Measurements from ENCODE around the gene TMEM88.
A peak's percentile ranks its signal among the peaks of the same experiment; 100 is the strongest.

DNA sequence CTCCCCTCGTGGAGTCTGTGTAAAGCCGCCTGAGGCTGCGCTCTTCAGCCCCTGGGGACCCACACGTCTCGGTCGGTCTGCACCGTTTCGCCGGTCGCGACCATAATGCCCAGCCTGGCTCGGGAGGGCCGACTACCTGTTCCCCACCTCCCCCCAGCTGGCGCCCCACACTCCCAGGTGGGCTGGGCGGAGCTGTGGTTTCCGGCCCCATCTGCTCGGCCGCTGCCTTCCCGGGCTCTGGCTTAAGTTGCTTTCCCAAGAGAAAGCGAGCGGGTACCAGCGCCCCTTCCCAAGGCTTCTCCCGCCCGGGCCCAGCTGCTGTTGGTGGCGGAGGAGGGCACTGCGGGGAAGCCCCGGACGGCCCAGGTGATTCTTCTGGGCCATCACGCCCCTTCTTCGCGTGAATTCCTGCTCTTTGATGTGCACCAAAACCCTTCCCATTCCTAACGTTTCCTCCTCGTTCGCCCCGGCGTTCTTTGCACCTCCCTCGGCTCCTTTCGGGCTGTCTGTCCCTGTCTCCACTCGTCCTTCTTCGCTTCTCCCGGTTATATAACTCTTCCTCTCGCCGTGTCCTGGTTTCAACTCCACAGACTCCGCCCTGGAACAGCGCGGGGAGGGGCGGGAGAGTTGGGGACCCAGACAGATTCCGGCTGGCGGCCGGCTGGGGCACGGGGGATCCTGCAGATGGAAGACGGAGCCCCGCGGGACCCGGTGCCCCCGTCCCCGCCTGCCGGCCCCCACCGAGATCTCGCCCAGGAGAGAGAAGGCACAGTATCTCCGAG is 18.9 kb upstream of the TMEM88 start:
- TF ChIP-seq SP1 (IDR thresholded peaks at IDR 0.05; ENCODE audit: low read depth, low read length) = no peak; the same call in 1 of the 2 replicates
- no peak; the same call in 1 of the 2 replicates for TF ChIP-seq POLR2AphosphoS5 (IDR thresholded peaks at IDR 0.05; ENCODE audit: low read depth, low read length)
- TF ChIP-seq, protein P1, sequence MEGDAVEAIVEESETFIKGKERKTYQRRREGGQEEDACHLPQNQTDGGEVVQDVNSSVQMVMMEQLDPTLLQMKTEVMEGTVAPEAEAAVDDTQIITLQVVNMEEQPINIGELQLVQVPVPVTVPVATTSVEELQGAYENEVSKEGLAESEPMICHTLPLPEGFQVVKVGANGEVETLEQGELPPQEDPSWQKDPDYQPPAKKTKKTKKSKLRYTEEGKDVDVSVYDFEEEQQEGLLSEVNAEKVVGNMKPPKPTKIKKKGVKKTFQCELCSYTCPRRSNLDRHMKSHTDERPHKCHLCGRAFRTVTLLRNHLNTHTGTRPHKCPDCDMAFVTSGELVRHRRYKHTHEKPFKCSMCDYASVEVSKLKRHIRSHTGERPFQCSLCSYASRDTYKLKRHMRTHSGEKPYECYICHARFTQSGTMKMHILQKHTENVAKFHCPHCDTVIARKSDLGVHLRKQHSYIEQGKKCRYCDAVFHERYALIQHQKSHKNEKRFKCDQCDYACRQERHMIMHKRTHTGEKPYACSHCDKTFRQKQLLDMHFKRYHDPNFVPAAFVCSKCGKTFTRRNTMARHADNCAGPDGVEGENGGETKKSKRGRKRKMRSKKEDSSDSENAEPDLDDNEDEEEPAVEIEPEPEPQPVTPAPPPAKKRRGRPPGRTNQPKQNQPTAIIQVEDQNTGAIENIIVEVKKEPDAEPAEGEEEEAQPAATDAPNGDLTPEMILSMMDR (IDR thresholded peaks at IDR 0.05; ENCODE audit: control extremely low read depth in 1 of 3, insufficient read depth in 1 of 3, low read depth in 1 of 3, low read length in 3 of 3) = no peak
- TF ChIP-seq POLR2A (IDR thresholded peaks at IDR 0.05; ENCODE audit: control extremely low read depth in 1 of 2, low read depth in 2 of 2, low read length in 2 of 2) = peak in 1 of 2 experiments; percentile 65; a peak in 2 of 3 replicates
- peak; percentile 44 for TF ChIP-seq EZH2 (IDR thresholded peaks at IDR 0.05; ENCODE audit: low read depth, low read length, severe bottlenecking)
